Esophagus squamous epithelium (tissue), 5 donors: ENCODE results near the gene INSYN2B. TPM values are rescaled to one million over a fixed set of nuclear protein-coding genes. Genes with fewer than 3 reads are reported as not detected.

Experiments used
- DNase-seq: peaks from one replicate; lab custom pipeline; 2025; lab: John Stamatoyannopoulos, UW
- H3K27ac ChIP-seq, 4 donors: fragments of 200-600 bp; sonication (generic); one replicate each; pipeline ENCODE4 v1.5.1; 2016 to 2019; ENCODE audit warnings: mild to moderate bottlenecking in 1 of 4
- H3K27me3 ChIP-seq, 4 donors: fragments of 200-600 bp; sonication (generic); 1 replicate in 3 of 4; 2 replicates in 1 of 4; pipeline versions ENCODE4 v1.5.1 to v1.6.0; 2017 to 2021; ENCODE audit warnings: antibody characterized with exemption in 1 of 4
- H3K36me3 ChIP-seq, 3 donors: fragments of 200-600 bp; sonication (generic); one replicate each; pipeline ENCODE4 v1.5.1; 2016 to 2019
- H3K4me1 ChIP-seq, 3 donors: fragments of 200-600 bp; sonication (generic); one replicate each; pipeline ENCODE4 v1.5.1; 2017 to 2019
- H3K4me3 ChIP-seq, 4 donors: fragments of 200-600 bp; sonication (generic); 1 replicate in 3 of 4; 2 replicates in 1 of 4; pipeline ENCODE4 v1.5.1; 2016 to 2019; ENCODE audit warnings: mild to moderate bottlenecking in 2 of 4, moderate library complexity in 1 of 4
- H3K9me3 ChIP-seq, 3 donors: fragments of 200-600 bp; sonication (generic); one replicate each; pipeline ENCODE4 v1.5.1; 2016 to 2019
- POLR2A ChIP-seq, 4 donors: fragments of 450-650 bp; IDR thresholded peaks; one replicate each; pipeline ENCODE4 v1.6.1; 2017; ENCODE audit warnings: antibody characterized with exemption in 4 of 4, mild to moderate bottlenecking in 4 of 4, moderate library complexity in 3 of 4
- WGBS, 2 donors: methylation state at CpG; one replicate each; pipeline ENCODE4 v1.1.5; 2018; 5-methylcytosine and 5-hydroxymethylcytosine counted together
- intact Hi-C: fragments of 100-400 bp; cut with DNase I; formaldehyde crosslinking; loops from one replicate; pipeline ENCODE4 v1.15.0; 2022
- total RNA-seq, 4 donors: library from RNA; depleted of rRNA; stranded (reverse); fragments of >200 nt; gene quantifications; one replicate each; pipeline ENCODE4 v1.1.0, GENCODE V29; 2016
- TF ChIP-seq, protein P1 (sequence below), 6 experiments: fragments of 450-650 bp in 4 of 6; fragments of 200-600 bp in 2 of 6; sonication (generic) in 2 of 6; IDR thresholded peaks; one replicate each; pipeline ENCODE4 v1.5.1; 2016 to 2019; ENCODE audit warnings: antibody characterized with exemption in 6 of 6, mild to moderate bottlenecking in 4 of 6, moderate library complexity in 4 of 6
- donor health status: DM: yes; HTN: yes; CAD: no.

Gene INSYN2B
- under 1 TPM in 1 of 4 donors, not detected in 3; 0.09 TPM for total RNA-seq

DNA sequence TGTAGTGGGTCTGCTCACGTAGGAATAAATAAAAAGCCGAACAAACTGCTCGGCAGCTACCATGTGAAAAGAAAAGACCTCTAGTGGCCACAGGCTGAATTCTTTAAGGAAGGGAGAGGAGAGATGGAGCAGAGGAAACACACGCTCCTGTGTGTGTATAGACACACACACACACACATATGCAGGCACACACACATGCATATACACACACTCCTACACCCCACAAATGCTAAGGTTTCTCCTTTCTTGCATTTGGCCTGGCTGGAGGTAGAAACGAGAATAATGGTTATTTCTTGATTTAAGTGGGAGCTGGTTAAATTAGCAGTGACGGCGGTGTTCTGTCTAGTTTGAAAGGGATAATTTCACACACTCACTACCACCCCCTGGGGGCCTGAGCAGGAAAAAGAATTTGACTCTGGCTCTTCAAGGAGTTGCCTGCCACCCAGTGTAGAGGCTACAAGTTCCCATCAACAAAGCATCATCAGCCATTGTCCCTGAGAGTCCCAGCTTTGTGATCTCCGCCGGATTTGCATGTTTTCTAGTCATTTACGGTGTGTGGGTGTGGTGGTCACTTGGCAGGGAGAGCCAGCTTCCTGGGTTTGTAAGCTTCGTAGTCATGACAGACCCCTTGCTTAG is at the start of gene INSYN2B:
INSYN2B (minus strand) TSS at position 78 of the 636 bp plus-strand sequence. CDS start 96,597 bp downstream, outside the sequence.
- Histone ChIP-seq H3K36me3 (no peaks in the 10 kb centered on the region), H3K27ac (no peak within 1 kb of the TSS), H3K27me3 (peaks cover 0 to 36% (median 0%) of the 10 kb centered on the region in 4 donors), H3K4me1 (peaks cover 0 to 5% (median 4%) of the 10 kb centered on the region in 3 donors), H3K9me3 (no peaks in the 10 kb centered on the region), H3K4me3 (peak within 1 kb of the TSS in 1 of 4 donors; percentile 45)
- intact Hi-C loops: loop anchor here (10.0 kb wide), 1 partner anchor 276 kb away; no protein-coding TSS in a partner anchor
- TF ChIP-seq, protein P1, sequence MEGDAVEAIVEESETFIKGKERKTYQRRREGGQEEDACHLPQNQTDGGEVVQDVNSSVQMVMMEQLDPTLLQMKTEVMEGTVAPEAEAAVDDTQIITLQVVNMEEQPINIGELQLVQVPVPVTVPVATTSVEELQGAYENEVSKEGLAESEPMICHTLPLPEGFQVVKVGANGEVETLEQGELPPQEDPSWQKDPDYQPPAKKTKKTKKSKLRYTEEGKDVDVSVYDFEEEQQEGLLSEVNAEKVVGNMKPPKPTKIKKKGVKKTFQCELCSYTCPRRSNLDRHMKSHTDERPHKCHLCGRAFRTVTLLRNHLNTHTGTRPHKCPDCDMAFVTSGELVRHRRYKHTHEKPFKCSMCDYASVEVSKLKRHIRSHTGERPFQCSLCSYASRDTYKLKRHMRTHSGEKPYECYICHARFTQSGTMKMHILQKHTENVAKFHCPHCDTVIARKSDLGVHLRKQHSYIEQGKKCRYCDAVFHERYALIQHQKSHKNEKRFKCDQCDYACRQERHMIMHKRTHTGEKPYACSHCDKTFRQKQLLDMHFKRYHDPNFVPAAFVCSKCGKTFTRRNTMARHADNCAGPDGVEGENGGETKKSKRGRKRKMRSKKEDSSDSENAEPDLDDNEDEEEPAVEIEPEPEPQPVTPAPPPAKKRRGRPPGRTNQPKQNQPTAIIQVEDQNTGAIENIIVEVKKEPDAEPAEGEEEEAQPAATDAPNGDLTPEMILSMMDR (IDR thresholded peaks at IDR 0.05): peak in 5 of 6 experiments; percentile 30 to 54 (median 49)
- no peak for TF ChIP-seq POLR2A (IDR thresholded peaks at IDR 0.05)
- DNase-seq: no peak
- 12 to 20% methylated on average over 9 to 11 of the region's 11 CpGs for WGBS, 2 donors

DNA sequence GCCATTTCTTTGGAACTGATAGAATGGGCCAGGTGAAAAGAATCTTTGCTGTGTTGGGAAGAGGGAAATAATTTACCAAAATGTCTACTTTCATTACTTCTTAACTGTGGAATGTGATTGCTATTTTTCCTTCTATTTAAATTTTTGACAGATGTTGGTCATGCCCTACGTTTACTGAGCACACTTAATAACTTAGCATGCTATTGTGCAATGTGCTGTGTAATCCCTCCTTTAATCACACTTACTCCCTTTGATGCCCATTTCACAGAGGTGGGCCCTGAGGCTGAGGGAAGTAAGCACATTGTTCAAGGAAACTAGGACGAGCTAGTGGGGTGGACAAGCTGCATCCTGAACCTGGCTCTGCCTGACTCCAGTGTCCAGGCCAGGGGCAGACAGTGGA is 47.8 kb upstream of the INSYN2B start:
- Histone ChIP-seq H3K4me3 (no peak overlapping the region), H3K9me3 (no peaks in the 10 kb centered on the region), H3K36me3 (no peaks in the 10 kb centered on the region), H3K27ac (no peak overlapping the region), H3K27me3 (no peaks in the 10 kb centered on the region), H3K4me1 (no peaks in the 10 kb centered on the region)
- DNase-seq: no peak
- 19 to 22% methylated on average over 2 of the region's 2 CpGs for WGBS, 2 donors
- intact Hi-C loops: no loop called here
- TF ChIP-seq, protein P1 (IDR thresholded peaks at IDR 0.05): no peak
- no peak for TF ChIP-seq POLR2A (IDR thresholded peaks at IDR 0.05)

DNA sequence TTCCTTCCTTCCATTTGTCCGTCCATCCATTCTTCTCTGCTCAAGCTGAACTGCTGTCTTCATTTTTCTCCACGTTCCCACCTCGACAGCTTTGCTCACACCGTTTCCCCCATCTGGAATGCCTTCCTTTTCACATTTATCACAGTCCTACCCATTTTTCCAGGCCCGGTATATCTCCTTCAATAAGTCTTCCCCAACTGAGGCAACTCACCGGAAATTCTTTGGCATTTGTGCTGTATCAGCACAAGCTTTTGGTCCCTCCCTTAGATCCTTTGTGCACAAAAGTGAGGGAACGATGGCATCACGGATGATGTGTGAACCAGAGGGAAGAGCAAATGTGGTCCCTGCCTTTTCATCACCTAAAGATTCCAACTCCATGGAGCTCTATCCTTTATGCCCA is 45.6 kb upstream of the INSYN2B start:
- H3K9me3 ChIP-seq: no peaks in the 10 kb centered on the region
- TF ChIP-seq POLR2A (IDR thresholded peaks at IDR 0.05): no peak
- TF ChIP-seq, protein P1 (IDR thresholded peaks at IDR 0.05): no peak
- no peaks in the 10 kb centered on the region for H3K4me1 ChIP-seq
- H3K36me3 ChIP-seq: no peaks in the 10 kb centered on the region
- peaks cover 0 to 4% (median 0%) of the 10 kb centered on the region in 4 donors for H3K27me3 ChIP-seq
- no peak overlapping the region for H3K27ac ChIP-seq
- 67 to 71% methylated on average over 8 of the region's 8 CpGs for WGBS, 2 donors
- intact Hi-C loops: no loop called here
- no peak overlapping the region for H3K4me3 ChIP-seq
- DNase-seq: no peak

DNA sequence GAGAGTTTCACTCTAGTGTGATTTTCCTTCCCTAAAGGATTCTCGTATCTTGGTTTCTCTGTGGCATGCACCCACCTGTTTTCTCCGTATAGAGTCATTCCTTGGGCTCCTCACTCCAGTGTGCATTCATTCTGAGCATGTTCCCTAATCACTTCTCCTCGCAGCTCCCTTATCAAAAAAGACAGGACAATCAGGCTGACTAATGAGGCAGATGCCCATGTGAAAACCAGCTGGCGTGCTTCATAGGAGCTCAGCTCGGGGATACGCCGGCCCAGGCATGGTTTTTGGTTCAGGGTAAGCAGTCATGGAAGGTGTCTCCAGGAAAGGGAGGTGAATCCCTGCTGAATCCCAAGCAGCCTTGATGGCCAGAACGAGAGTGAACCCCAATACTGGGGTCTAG is 41.2 kb upstream of the INSYN2B start:
- WGBS, 2 donors: 52 to 56% methylated on average over 3 to 5 of the region's 8 CpGs
- H3K27me3 ChIP-seq: peaks cover 0 to 4% (median 0%) of the 10 kb centered on the region in 4 donors
- no peak overlapping the region for H3K27ac ChIP-seq
- TF ChIP-seq, protein P1 (IDR thresholded peaks at IDR 0.05): no peak
- TF ChIP-seq POLR2A (IDR thresholded peaks at IDR 0.05): no peak
- no peak overlapping the region for H3K4me3 ChIP-seq
- intact Hi-C loops: no loop called here
- no peaks in the 10 kb centered on the region for H3K9me3 ChIP-seq
- H3K4me1 ChIP-seq: no peaks in the 10 kb centered on the region
- no peak for DNase-seq
- H3K36me3 ChIP-seq: no peaks in the 10 kb centered on the region

DNA sequence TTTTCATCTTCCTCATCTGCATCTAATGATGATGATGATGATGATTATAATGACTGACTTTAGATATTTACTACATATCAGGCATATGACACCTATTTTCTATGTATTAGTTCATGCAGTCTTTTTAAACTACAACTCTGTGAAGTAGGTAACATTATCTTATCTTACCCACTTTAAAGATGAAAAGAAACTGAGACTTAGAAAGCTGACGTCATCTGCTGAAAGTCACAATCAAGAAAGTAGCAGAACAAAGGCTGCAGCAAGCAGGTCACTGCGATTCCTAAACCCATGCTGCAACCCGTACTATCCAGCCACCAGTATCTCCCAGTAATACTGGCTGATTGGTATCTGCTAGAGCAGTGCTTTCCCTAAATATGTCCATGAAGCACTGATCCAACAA is 40.1 kb upstream of the INSYN2B start:
- H3K4me1 ChIP-seq: no peaks in the 10 kb centered on the region
- no peak overlapping the region for H3K4me3 ChIP-seq
- TF ChIP-seq POLR2A (IDR thresholded peaks at IDR 0.05): no peak
- TF ChIP-seq, protein P1 (IDR thresholded peaks at IDR 0.05): no peak
- peaks cover 0 to 4% (median 0%) of the 10 kb centered on the region in 4 donors for H3K27me3 ChIP-seq
- 66 to 76% methylated on average over 3 of the region's 3 CpGs for WGBS, 2 donors
- intact Hi-C loops: no loop called here
- H3K9me3 ChIP-seq: no peaks in the 10 kb centered on the region
- no peak for DNase-seq
- no peak overlapping the region for H3K27ac ChIP-seq
- H3K36me3 ChIP-seq: no peaks in the 10 kb centered on the region
